GM19351 (cell line): ENCODE results near the gene WDR1.

Experiments
- ATAC-seq: cut with Tn5 transposase; IDR thresholded peaks from one replicate; pipeline ENCODE4 v1.9.1; 2021; ENCODE audit warnings: mild to moderate bottlenecking, moderate library complexity; ENCODE audit not compliant: unreplicated experiment

Gene WDR1

GRCh38 chr4:10115271-10115796 is 1.3 kb downstream of the WDR1 start:
- no peak for ATAC-seq

GRCh38 chr4:10114607-10115006 is 2.0 kb downstream of the WDR1 start:
- no peak for ATAC-seq

GRCh38 chr4:10114147-10114546 is 2.5 kb downstream of the WDR1 start:
- ATAC-seq: no peak

- no peak for ATAC-seq
Observed at GRCh38 chr4:10113362-10114047, 3.1 kb downstream of the WDR1 start.

GRCh38 chr4:10112658-10113284 is 3.8 kb downstream of the WDR1 start:
- ATAC-seq: no peak

GRCh38 chr4:10111067-10111801 is 5.4 kb downstream of the WDR1 start:
- no peak for ATAC-seq

GRCh38 chr4:10109995-10110670 is 6.5 kb downstream of the WDR1 start:
- no peak for ATAC-seq

GRCh38 chr4:10108818-10109783 is 7.5 kb downstream of the WDR1 start:
- ATAC-seq: no peak

- ATAC-seq: no peak
Observed at GRCh38 chr4:10108391-10108790, 8.2 kb downstream of the WDR1 start.

GRCh38 chr4:10107111-10108091 is 9.2 kb downstream of the WDR1 start:
- ATAC-seq: no peak

- peak; percentile 48 for ATAC-seq
Observed at GRCh38 chr4:10106421-10107039, 10.1 kb downstream of the WDR1 start.

- ATAC-seq: no peak
Observed at GRCh38 chr4:10105920-10106319, 10.7 kb downstream of the WDR1 start.

GRCh38 chr4:10105421-10105820 is 11.2 kb downstream of the WDR1 start:
- ATAC-seq: no peak

- ATAC-seq: no peak
Observed at GRCh38 chr4:10104991-10105276, 11.7 kb downstream of the WDR1 start.

- ATAC-seq: no peak
Observed at GRCh38 chr4:10104211-10104990, 12.2 kb downstream of the WDR1 start.

GRCh38 chr4:10102474-10103332 is 13.9 kb downstream of the WDR1 start:
- ATAC-seq: no peak
